Erythroblast (primary cell): ENCODE data around the gene KIT.

ENCODE experiments used
- GATA1 ChIP-seq: IDR thresholded peaks from 2 replicates; pipeline ENCODE4 v1.6.1; 2011; ENCODE audit warnings: low read depth, mild to moderate bottlenecking, control low read depth, low read length, moderate library complexity
- POLR2A ChIP-seq: IDR thresholded peaks from 2 replicates; pipeline ENCODE4 v1.6.1; 2011; ENCODE audit warnings: mild to moderate bottlenecking, low read length

- TF ChIP-seq POLR2A (no peak), GATA1 (no peak)
Observed at GRCh38 chr4:54678826-54679225, 21.1 kb downstream of the KIT start.
